ENCODE data around the gene MAGI2.
A peak's percentile ranks its signal among the peaks of the same experiment; 100 is the strongest.

MAGI2 gene

GRCh38 chr7:78066599-78066998 lies 1386.9 kb downstream of the MAGI2 start:
- DNase-seq: no peak

- DNase-seq: no peak
Observed at GRCh38 chr7:78063758-78064157, 1389.7 kb downstream of the MAGI2 start.

GRCh38 chr7:78062214-78062613 lies 1391.3 kb downstream of the MAGI2 start:
- no peak for DNase-seq

GRCh38 chr7:78057571-78057970 lies 1395.9 kb downstream of the MAGI2 start:
- DNase-seq: no peak

- DNase-seq: no peak
Observed at GRCh38 chr7:78055599-78055998, 1397.9 kb downstream of the MAGI2 start.

- DNase-seq: no peak
Observed at GRCh38 chr7:78055001-78055573, 1398.4 kb downstream of the MAGI2 start.

GRCh38 chr7:78052112-78052511 lies 1401.4 kb downstream of the MAGI2 start:
- no peak for DNase-seq

GRCh38 chr7:78047800-78048199 lies 1405.7 kb downstream of the MAGI2 start:
- no peak for DNase-seq

- DNase-seq: no peak
Observed at GRCh38 chr7:78043159-78043558, 1410.3 kb downstream of the MAGI2 start.

- DNase-seq: no peak
Observed at GRCh38 chr7:78041423-78041822, 1412.0 kb downstream of the MAGI2 start.

- DNase-seq: peak in 1 of 58 donors; percentile 47
Observed at GRCh38 chr7:78039790-78040776, 1413.4 kb downstream of the MAGI2 start.

GRCh38 chr7:78038465-78039080 lies 1414.9 kb downstream of the MAGI2 start:
- DNase-seq: no peak

- DNase-seq: peak in 1 of 58 donors; percentile 19
Observed at GRCh38 chr7:78037603-78038002, 1415.9 kb downstream of the MAGI2 start.

- peak in 1 of 58 donors; percentile 15 for DNase-seq
Observed at GRCh38 chr7:78033410-78033809, 1420.1 kb downstream of the MAGI2 start.

GRCh38 chr7:78026492-78026891 lies 1427.0 kb downstream of the MAGI2 start:
- DNase-seq: no peak

GRCh38 chr7:78024591-78024990 lies 1428.9 kb downstream of the MAGI2 start:
- no peak for DNase-seq

GRCh38 chr7:78023191-78023590 lies 1430.3 kb downstream of the MAGI2 start:
- DNase-seq: no peak

- no peak for DNase-seq
Observed at GRCh38 chr7:78022165-78022564, 1431.3 kb downstream of the MAGI2 start.

GRCh38 chr7:78020874-78021249 lies 1432.6 kb downstream of the MAGI2 start:
- no peak for DNase-seq

GRCh38 chr7:78020136-78020873 lies 1433.2 kb downstream of the MAGI2 start:
- DNase-seq: peak in 42 of 58 donors; percentile 3 to 74 (median 42)

GRCh38 chr7:78019447-78020135 lies 1433.9 kb downstream of the MAGI2 start:
- peak in 55 of 58 donors; percentile 15 to 87 (median 67) for DNase-seq

Data from anterior cingulate cortex (tissue), 58 donors.